Smooth muscle cell (in vitro differentiated cells): Measurements from ENCODE around the gene OR52I1. TPM values are rescaled to one million over a fixed set of nuclear protein-coding genes. Genes with fewer than 3 reads are reported as not detected.

Experiments used
- DNase-seq: peaks from one replicate; lab custom pipeline; 2025; ENCODE audit not compliant: unreplicated experiment; lab: John Stamatoyannopoulos, UW
- H2AFZ ChIP-seq: fragments of 200-600 bp; sonication (generic); 2 replicates; pipeline ENCODE4 v1.6.0; 2016; ENCODE audit warnings: antibody characterized with exemption, low read depth, mild to moderate bottlenecking
- H3F3A ChIP-seq: fragments of 200-600 bp; sonication (generic); 2 replicates; pipeline ENCODE4 v1.6.0; 2017; ENCODE audit warnings: antibody characterized with exemption, low read depth
- H3K27ac ChIP-seq: fragments of 200-600 bp; sonication (generic); 2 replicates; pipeline ENCODE4 v1.5.1; 2016; ENCODE audit warnings: low read depth, mild to moderate bottlenecking
- H3K27me3 ChIP-seq: fragments of 200-600 bp; sonication (generic); 2 replicates; pipeline ENCODE4 v1.6.1; 2016; ENCODE audit warnings: low read depth, mild to moderate bottlenecking
- H3K36me3 ChIP-seq: fragments of 200-600 bp; sonication (generic); 2 replicates; pipeline ENCODE4 v1.5.1; 2016; ENCODE audit warnings: low read depth
- H3K4me1 ChIP-seq: fragments of 200-600 bp; sonication (generic); 2 replicates; pipeline ENCODE4 v1.5.1; 2016; ENCODE audit warnings: low read depth
- H3K4me2 ChIP-seq: fragments of 200-600 bp; sonication (generic); 2 replicates; pipeline ENCODE4 v1.6.0; 2016; ENCODE audit warnings: mild to moderate bottlenecking
- H3K4me3 ChIP-seq: fragments of 200-600 bp; sonication (generic); 2 replicates; pipeline ENCODE4 v1.5.1; 2016; ENCODE audit warnings: mild to moderate bottlenecking
- H3K79me2 ChIP-seq: fragments of 200-600 bp; sonication (generic); 2 replicates; pipeline ENCODE4 v1.6.0; 2016; ENCODE audit warnings: low read depth, mild to moderate bottlenecking
- H3K9ac ChIP-seq: fragments of 200-600 bp; sonication (generic); 2 replicates; pipeline ENCODE4 v1.6.0; 2016; ENCODE audit warnings: low read depth
- H3K9me3 ChIP-seq: fragments of 200-600 bp; sonication (generic); replicated peaks from 2 replicates; pipeline ENCODE4 v1.5.1; 2016; ENCODE audit warnings: low read depth
- H4K20me1 ChIP-seq: fragments of 200-600 bp; sonication (generic); 2 replicates; pipeline ENCODE4 v1.6.0; 2016; ENCODE audit warnings: low read depth
- CTCF ChIP-seq: fragments of 200-600 bp; sonication (generic); IDR thresholded peaks from 2 replicates; pipeline ENCODE4 v1.5.1; 2017; ENCODE audit warnings: borderline replicate concordance, mild to moderate bottlenecking, antibody characterized with exemption; ENCODE audit not compliant: insufficient read depth, poor library complexity, severe bottlenecking
- WGBS: methylation state at CpG from one replicate; pipeline ENCODE4 v1.1.7; 2016; ENCODE audit warnings: low lambda C conversion rate; 5-methylcytosine and 5-hydroxymethylcytosine counted together
- polyA plus RNA-seq: library from polyadenylated mRNA; unstranded; fragments of >200 nt; fragmentation: Nextera tagmentation; extraction: Ambion mirVana; gene quantifications from 2 replicates; pipeline ENCODE4 v1.2.1, GENCODE V29; 2016
- total RNA-seq: library from RNA; depleted of rRNA; stranded (reverse); fragments of >200 nt; gene quantifications from 2 replicates; pipeline ENCODE4 v1.2.3, GENCODE V29; 2014

The OR52I1 gene
- total and polyA plus RNA-seq, 2 experiments from 2014 or later, result not detected

GRCh38 chr11:4565371-4565770 lies 28.5 kb upstream of the OR52I1 start:
- Histone ChIP-seq H3K27ac (no peak overlapping the region), H3F3A (no peaks in the 10 kb centered on the region), H3K79me2 (no peaks in the 10 kb centered on the region), H3K9me3 (no peaks in the 10 kb centered on the region), H3K27me3 (no peaks in the 10 kb centered on the region), H2AFZ (no peak overlapping the region), H3K4me3 (no peak overlapping the region), H3K4me1 (no peaks in the 10 kb centered on the region), H4K20me1 (no peaks in the 10 kb centered on the region), H3K36me3 (no peaks in the 10 kb centered on the region), H3K9ac (no peak overlapping the region), H3K4me2 (no peak overlapping the region)
- no peak for DNase-seq
- WGBS, result 85% methylated on average over 3 of the region's 3 CpGs
- TF ChIP-seq CTCF, result no peak

- Histone ChIP-seq H3K27me3 (no peaks in the 10 kb centered on the region), H3F3A (no peaks in the 10 kb centered on the region), H2AFZ (no peak overlapping the region), H3K36me3 (no peaks in the 10 kb centered on the region), H3K9ac (no peak overlapping the region), H3K4me3 (no peak overlapping the region), H3K4me1 (no peaks in the 10 kb centered on the region), H3K4me2 (no peak overlapping the region), H3K9me3 (no peaks in the 10 kb centered on the region), H4K20me1 (no peaks in the 10 kb centered on the region), H3K79me2 (no peaks in the 10 kb centered on the region), H3K27ac (no peak overlapping the region)
- DNase-seq, result no peak
- 92% methylated on average over 18 of the region's 18 CpGs for WGBS
- no peak for TF ChIP-seq CTCF
Observed at GRCh38 chr11:4569075-4569474, 24.8 kb upstream of the OR52I1 start.

- H3K4me3 ChIP-seq, result no peak overlapping the region
- TF ChIP-seq CTCF, result no peak
- H3F3A ChIP-seq, result no peaks in the 10 kb centered on the region
- no peaks in the 10 kb centered on the region for H3K9me3 ChIP-seq
- H2AFZ ChIP-seq, result no peak overlapping the region
- H3K27me3 ChIP-seq, result no peaks in the 10 kb centered on the region
- DNase-seq, result no peak
- 76% methylated on average over 3 of the region's 3 CpGs for WGBS
- H3K79me2 ChIP-seq, result no peaks in the 10 kb centered on the region
- H3K4me2 ChIP-seq, result no peak overlapping the region
- H3K9ac ChIP-seq, result no peak overlapping the region
- H3K36me3 ChIP-seq, result no peaks in the 10 kb centered on the region
- H3K27ac ChIP-seq, result no peak overlapping the region
- H3K4me1 ChIP-seq, result no peaks in the 10 kb centered on the region
- no peaks in the 10 kb centered on the region for H4K20me1 ChIP-seq
Observed at GRCh38 chr11:4576880-4577279, 17.0 kb upstream of the OR52I1 start.

- no peak for DNase-seq
- Histone ChIP-seq H3K4me3 (no peak overlapping the region), H3K9ac (no peak overlapping the region), H3K79me2 (no peaks in the 10 kb centered on the region), H3K36me3 (no peaks in the 10 kb centered on the region), H3K27ac (no peak overlapping the region), H3F3A (no peaks in the 10 kb centered on the region), H2AFZ (no peak overlapping the region), H3K4me2 (no peak overlapping the region), H4K20me1 (no peaks in the 10 kb centered on the region), H3K9me3 (no peaks in the 10 kb centered on the region), H3K27me3 (no peaks in the 10 kb centered on the region), H3K4me1 (no peaks in the 10 kb centered on the region)
- WGBS, result 88% methylated on average over 2 of the region's 2 CpGs
- no peak for TF ChIP-seq CTCF
Observed at GRCh38 chr11:4577761-4578160, 16.1 kb upstream of the OR52I1 start.
